DND-41 (cell line): Measurements from ENCODE around the gene MAML3.

Source experiments
- CTCF ChIP-seq: IDR thresholded peaks from 2 replicates; pipeline ENCODE4 v1.5.1; 2012; ENCODE audit warnings: borderline replicate concordance, low read length, moderate library complexity, mild to moderate bottlenecking; ENCODE audit not compliant: poor library complexity, severe bottlenecking; ENCODE audit errors: extremely low read depth
- EZH2 ChIP-seq: IDR thresholded peaks from 3 replicates; pipeline ENCODE4 v1.6.1; 2012; ENCODE audit warnings: borderline replicate concordance, low read depth, mild to moderate bottlenecking, moderate library complexity, low read length, inconsistent platforms; ENCODE audit not compliant: severe bottlenecking

DNA sequence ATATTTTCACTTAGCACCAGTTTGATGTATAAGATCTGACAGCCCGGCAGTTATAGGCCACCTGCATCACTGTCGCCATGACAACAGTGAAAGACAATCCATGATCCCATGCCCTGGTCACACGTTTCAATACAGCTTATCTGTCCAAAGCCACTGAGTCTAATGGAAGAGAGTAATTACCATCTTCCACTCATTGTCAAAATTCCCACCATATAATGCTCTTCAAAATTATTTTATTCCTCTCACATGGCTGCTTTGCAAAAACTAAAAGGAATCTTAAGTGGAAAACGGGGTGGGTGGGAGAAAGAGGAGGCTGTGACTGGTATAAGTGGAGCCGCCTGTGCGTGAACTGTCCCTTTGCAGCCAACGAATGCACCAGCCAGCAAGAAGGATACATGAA, 44.2 kb downstream of the MAML3 start:
- TF ChIP-seq CTCF = no peak
- TF ChIP-seq EZH2 = no peak
